ENCODE data around the gene TCF12. TPM values are rescaled to one million over a fixed set of nuclear protein-coding genes. Genes with fewer than 3 reads are reported as not detected.
A peak's percentile ranks its signal among the peaks of the same experiment; 100 is the strongest.

The TCF12 gene
- total RNA-seq, 1 donor, result 119 TPM

DNA sequence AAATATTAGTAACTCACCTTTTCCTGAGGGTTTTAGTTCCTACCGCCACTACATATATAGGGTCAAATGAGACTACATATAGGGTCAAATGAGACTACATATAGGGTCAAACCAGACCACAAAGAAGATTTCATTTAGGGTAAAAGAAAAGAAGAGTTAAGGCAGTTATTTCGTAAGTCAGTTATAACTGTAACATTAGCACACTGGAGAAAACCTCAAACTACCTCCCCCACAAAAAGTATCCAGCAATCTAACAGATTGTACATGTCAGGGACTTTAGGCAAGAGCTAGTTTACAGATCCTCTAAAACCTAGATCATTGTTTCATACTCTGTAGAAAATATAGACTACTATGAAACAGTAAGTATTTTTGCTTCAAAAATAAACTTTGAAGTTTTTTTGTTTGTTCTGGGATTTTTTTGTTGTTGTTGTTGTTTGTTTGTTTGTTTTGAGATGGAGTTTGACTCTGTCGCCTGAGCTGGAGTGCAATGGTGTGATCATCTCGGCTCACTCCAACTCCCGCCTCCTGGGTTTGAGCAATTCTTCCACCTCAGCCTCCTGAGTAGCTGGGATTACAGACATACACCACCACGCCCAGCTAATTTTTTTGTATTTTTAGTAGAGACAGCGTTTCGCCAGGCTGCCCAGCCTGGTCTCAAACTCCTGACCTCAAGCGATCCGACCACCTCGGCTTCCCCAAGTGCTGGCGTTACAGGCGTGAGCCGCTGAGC lies 365.5 kb downstream of the TCF12 start:
- no peak for DNase-seq (ENCODE audit: low read depth in 2 of 3, low spot score in 2 of 3)

DNA sequence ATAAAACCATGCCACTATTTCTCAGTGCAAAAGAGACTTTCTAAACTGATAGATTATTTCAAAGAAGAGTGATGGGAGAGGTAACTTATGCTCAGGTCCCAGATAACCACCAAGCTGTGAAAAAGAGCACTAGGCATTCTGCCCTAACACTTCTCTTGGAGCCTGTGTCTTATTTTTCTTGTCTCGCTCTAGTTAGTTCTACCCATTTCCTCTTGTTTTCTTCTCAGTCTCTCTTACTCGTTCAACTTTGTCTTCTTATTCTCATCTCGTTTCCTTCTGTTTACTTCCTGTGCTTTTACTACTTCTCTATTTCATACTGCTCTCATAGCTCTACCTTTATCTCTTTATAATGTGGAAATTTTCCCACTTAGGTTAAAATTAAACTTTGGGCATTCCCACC lies 366.1 kb downstream of the TCF12 start:
- DNase-seq (ENCODE audit: low read depth in 2 of 3, low spot score in 2 of 3), result no peak

DNA sequence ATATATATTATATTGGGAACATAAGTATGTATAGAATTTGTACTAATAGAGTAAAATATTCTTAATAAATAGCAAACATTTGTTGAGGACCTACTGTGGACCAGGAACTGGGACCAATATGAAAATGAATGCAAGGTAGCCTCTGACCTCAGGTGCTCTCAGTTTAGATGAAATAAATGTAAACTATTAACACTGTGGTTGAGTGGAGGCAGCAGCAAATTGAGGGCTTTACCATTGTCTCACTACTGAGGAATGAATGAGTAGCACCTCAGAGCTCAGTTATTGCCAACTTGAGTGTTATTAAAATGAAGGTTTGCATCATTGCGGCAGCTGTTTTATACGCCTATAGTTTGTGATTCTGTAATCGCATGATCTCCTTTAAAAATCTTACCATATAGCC lies 366.9 kb downstream of the TCF12 start:
- no peak for DNase-seq (ENCODE audit: low read depth in 2 of 3, low spot score in 2 of 3)

DNA sequence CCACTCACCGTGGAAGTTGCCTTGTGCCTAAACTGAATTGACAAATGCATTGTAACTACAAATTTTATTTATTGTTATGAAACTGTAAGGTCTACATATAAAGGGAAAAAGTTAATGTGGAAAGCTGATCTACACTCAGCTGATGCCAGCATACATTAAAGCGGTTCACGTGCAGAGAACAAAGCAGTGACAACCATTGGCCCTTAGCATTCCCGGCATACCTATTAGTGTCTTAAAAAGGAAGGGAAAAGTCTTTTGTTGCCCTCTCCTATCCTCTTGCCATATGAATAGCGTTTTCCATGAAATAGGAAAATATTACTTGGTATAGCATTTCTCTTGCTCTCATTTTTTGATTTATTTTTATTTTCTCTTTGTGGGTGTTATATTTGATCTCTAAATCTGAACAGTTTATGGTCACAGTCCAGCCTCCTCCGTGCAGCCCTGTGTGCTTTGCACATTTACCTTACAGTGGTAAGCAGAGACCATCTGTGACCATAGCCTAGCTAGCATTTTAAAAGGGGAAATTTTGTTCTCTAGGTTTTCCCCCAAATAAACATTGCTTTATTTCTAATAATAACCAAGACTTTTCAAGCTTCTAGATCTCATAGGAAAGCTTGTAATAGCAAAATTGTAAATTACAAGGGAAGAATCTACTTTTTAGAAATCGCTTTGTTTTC lies 368.1 kb downstream of the TCF12 start:
- DNase-seq (ENCODE audit: low read depth in 2 of 3, low spot score in 2 of 3), result no peak

DNA sequence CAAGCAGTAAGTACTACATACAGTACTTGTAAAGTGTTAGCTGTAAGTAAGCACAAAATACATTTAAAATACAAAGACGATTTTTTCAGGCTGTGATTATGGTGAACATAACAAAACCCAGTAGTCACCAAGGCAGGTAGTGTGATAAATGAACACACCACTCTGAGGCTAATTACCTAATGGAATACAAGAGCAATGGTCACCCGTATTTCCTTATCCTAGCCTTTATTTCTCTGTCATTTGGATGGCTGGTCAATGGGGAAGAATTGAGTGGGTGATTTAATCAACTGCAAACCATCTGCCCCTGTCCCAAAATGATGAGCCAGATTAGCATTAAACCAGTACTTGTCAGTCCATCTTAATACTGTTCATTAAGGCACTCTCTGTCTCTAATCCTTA lies 368.7 kb downstream of the TCF12 start:
- DNase-seq (ENCODE audit: low read depth in 2 of 3, low spot score in 2 of 3), result no peak

DNA sequence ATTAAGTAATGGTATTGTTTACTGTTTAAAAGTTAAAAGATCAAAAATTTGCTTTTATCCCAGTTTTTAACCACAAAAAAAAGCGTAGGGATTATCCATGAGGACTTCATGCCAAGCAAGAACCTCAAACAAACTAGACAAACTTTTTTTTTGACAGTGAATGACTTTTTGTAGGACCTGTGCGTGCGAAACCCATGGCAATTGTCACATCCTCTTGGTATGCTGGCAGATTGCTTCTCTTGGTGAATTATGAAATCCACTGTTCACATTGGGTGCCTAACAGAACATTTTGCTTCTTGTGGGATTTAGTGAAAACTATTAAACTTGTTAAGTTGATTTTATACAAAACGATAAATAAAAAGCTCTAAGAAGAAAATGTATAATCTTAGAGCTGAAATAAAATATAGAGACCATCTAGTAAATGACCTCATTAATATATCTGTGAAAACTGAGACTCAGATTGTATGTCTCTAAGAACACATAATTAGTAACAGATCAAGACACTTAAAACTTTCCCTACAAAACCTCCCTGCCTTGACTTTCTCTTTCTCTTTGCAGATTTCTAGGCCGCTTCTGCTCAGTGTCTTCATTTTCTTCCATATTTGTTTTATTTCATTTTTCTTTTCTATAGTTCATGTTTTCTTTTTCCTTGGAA lies 370.6 kb downstream of the TCF12 start:
- no peak for DNase-seq (ENCODE audit: low read depth in 2 of 3, low spot score in 2 of 3)

DNA sequence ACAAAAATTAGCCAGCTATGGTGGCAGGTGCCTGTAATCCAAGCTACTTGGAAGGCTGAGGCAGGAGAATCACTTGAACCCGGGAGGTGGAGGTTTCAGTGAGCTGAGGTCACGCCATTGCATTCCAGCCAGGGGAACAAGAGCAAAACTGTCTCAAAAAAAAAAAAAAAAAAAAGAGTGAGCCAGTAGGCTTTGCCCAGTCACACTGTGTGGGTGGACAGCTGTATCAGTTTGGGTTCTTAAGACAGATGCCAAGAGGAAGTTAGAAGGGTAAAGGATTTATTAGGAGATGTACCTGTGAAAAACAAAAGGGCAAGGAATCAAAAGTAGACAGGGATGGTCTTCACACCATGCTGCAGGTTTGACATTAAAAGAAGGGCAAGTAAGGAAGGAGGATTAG lies 371.7 kb downstream of the TCF12 start:
- no peak for DNase-seq (ENCODE audit: low read depth in 2 of 3, low spot score in 2 of 3)

DNA sequence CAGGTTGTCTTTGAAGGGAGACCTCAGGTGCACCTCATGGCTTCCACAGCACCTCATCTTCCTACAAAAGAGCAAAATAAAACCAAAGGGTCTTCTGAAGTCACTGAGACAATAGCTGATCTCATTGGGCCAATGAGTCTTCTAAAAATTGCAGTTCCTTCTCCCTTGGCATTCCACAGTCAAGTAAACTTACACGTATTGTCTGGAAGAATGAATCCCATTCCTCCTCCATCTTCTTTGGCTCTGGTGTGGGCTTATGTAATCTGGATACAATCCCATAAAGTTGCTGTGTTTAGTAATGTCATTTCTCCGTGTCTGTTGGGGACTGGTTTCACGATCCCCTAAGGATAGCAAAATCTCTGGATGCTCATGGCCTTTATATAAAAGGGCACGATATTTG lies 372.4 kb downstream of the TCF12 start:
- no peak for DNase-seq (ENCODE audit: low read depth in 2 of 3, low spot score in 2 of 3)

DNA sequence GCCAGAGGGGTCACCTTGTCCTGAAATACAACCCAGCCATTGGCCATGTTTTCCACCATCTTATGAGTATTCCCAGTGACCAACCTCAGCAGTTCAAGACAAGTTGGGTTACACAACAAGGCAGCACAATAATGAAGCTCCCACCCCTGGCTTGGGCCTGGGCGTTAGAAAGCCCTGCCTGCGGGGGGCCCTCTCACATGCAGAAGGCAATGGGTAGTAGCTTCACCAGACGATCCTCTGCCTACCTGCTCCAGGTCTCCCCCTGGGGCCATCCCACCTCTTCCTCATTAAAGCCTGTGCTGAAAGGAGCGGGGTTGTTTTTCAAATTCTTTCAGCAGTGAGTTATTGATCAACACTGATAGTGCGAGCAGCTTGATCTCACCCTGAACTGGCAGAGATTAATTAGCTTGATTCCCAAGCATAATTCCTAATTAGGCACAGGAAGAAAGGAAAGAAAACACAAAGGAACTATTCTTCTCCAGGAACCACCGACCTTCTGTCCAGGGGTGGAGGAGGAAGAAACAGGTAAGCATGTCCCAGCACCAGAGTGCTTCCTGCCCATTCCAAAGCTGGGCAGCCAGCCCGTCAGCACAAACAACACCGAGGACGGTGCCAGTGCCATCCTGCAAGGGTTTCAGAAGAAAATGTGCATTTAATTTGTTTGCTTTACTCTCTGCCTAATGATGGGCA lies 378.2 kb downstream of the TCF12 start:
- DNase-seq (ENCODE audit: low read depth in 2 of 3, low spot score in 2 of 3), result no peak

DNA sequence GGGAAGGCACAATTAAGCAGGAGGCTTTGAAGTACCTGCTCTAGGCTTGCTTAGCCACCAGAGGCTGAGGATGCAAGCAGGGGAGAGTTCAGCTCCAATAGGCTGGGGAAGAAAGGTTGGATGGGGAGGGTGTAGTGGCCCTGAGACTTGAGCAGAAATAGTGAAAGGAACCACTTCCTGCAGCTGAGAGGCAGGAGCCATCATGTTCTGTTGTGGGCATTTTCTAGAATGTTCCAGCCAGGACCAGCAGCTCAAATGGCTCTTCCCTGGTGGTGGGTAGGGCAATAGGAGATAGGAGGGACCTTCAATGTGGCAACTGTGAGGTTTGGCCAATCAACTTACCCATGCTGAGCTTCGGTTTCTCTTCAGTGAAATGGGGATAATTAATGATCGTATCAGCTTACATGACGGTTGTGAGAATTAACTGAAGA lies 378.7 kb downstream of the TCF12 start:
- no peak for DNase-seq (ENCODE audit: low read depth in 2 of 3, low spot score in 2 of 3)

DNA sequence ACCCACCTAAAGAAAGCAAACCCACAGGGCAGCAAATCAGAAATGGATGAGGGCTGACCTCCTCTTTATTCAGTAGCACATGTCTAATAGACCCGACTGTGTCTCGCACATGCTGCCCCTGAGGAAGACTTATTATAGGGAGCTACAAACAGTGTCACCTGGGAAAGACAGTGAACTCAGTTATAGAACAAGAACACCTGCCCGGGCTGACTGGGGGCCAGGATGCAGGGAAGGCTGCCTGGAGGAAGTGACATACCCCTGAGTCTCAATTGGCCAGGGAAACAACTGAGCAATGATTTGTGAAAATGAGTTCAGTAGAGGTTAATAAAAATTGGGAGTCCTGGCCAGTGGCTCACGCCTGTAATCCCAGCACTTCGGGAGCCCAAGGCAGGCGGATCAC lies 379.2 kb downstream of the TCF12 start:
- no peak for DNase-seq (ENCODE audit: low read depth in 2 of 3, low spot score in 2 of 3)

DNA sequence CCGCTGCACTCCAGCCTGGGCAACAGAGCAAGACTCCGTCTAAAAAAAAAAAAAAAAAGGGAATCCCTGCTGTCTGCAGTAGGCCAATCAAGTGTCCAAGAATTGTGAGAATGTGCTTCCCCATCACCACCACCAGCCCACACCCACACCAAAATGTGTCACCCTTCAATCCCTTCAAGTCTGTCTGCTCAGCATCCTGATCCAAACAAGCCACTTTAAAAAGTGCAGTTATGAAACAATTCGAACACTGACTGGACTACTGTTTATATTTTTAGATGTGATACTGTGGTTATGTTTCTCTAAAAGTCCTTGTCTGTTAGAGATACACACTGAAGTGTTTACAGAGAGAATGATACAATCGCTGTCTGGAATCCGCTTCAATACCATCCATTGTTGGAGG lies 379.8 kb downstream of the TCF12 start:
- DNase-seq (ENCODE audit: low read depth in 2 of 3, low spot score in 2 of 3), result no peak

DNA sequence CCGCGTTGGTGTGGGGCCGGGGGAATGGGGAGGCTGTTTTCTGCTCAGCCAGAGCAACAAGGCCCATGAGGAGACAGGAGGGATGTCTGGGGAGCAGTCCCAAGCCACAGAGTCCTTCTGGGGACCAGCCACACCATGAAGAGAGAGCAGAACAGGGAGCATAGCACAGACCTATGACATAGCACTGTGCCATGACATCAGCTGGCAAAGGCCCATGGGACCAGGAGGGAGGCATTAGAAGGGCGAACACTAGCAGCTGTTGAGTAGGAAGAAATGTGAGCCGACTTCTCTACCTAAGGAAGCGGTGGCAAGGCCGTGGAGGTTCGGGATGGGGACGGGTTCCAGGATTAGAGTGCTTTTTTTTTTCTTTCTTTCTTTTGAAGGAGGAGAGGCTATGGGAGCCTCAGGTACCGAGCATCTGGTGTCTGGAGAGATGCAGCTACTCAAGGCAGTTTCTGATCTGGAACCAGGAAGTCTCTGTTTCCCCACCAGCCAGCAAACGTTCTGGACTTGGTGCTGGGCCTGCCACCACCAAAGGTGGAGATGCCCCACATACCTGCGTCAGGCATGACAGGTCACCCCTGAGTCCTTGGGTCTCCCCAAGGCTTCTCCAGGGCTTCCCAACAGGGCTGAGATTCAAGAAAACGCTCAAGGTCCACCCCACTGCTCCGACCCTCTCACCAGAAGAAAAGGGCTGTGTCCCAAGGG lies 380.6 kb downstream of the TCF12 start:
- DNase-seq (ENCODE audit: low read depth in 2 of 3, low spot score in 2 of 3), result no peak

DNA sequence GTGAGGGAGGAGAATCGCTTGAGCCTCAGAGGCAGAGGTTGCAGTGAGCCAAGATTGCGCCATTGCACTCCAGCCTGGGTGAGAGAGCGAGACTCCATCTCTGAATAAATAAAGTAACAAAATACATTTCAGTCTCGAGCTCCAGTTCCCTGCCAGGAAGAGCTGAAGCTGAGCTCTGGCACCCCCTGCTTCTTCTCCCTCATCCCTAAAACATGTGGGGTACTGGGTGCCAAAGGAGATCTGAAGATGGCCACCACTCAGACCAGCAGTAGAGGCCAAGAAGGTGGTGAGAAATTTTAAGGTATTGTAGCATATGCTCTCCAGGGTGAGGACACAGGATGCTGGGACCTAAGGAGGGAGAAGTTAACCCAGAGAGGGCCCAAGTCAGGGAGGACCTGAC lies 382.9 kb downstream of the TCF12 start:
- no peak for DNase-seq (ENCODE audit: low read depth in 2 of 3, low spot score in 2 of 3)

DNA sequence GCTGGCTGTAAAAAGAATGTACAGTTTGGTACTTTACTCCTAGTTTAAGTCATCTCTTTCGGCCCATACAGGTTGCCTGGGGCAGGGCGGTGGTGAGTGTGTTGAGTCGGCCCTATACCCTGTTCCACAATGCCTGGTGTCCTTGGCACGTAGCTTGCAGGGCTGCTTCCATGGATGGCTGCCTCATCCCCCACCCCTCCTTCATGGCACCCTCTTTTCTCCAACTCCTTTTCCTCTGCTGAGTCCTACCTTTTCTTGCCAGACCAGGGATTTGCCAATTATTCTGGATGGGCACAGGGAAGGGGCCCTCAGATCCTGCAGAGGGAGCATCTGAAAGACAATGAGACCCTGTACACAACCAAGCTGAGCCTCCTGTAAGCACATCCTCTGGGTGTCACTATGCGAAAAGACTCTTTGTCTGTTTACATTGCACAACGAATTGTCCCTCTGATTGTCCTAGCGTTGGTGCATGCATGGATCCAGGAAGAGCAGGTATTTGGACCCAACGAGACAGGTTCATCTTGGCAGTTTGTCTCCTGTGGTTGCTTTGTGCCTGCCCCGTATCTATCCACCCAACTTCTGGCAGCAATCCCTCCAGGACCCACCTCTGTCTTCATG lies 384.3 kb downstream of the TCF12 start:
- no peak for DNase-seq (ENCODE audit: low read depth in 2 of 3, low spot score in 2 of 3)

DNA sequence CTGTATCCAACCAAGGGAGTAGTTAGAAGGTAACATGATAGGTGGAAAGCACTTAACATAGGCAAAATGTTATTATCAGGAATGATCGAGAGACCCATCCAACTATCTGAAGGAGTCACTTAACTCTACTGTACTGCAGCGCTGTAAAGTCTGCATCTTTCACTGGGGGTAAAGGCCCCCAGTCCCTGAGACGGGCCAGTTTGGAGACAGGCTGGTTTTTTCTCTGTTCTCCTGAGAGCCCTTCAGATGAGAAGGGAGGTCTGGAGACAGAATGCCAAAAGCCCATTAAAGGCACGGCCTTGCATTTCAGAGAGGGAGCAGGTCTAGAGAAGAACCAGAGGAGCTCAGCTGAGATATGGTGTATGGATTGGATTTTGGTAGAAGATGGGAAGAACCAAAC lies 386.6 kb downstream of the TCF12 start:
- no peak for DNase-seq (ENCODE audit: low read depth in 2 of 3, low spot score in 2 of 3)

DNA sequence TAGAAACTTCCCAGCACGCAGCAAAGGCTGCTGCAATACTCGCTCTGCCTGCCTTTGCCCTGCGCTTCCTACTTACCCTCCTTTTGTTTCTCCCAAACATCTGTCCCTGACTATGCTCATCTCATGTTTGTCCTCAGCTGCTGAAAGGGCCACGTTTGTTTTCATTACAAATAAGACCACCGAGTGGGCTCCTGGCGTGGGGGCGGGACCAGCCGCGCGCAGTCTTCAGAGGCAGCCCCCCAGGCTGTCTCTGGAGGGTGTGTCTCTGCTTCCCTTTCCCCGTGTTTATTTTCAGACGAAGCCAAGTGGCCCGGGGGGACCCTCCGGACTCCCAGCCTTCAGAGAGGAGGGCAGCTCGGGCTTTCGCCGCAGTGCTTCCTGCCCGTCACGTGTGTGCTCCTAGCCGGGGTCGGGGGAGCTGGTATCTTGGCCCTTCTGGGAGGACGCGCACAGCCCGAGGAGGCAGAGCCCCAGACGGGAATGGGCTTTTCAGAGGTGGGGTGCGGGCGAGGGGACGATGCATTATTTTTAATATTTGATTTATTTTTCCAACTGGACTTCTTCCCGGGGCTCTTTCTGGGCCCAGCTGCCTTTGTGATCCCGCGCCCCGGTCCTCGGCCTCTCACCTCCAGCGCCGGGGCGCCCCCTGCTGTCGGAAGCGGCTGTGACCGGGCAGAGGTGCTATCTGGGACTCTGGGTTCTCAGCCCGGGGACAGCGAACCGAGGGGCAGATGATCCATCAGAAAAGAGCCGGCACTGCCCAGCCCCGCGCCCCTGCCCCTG lies 387.9 kb downstream of the TCF12 start:
- DNase-seq (ENCODE audit: low read depth in 2 of 3, low spot score in 2 of 3), result peak; percentile 58 to 85 (median 81)

DNA sequence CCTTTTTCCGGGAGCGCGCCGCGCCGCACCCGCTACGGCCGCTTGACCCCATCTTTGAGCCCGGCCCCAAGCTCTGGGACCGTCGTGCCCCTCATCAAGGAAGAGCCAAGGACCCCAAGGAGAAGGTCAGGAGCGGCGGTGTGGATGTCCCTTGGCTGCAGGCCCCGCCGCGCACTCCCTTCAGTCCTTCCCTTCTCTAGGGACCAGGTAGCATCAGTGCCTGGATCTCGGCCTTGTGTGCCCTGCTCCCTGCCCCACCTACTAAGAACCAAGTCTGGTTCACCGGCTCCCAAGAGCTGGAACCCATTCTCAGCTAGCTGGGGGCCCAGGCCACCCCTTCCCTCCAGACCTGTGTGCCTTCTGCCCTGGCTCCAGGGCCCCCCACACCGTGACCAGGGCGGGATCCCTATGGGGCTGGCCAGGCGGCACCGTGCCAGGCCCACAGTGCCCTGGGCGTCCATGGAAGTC lies 388.5 kb downstream of the TCF12 start:
- no peak for DNase-seq (ENCODE audit: low read depth in 2 of 3, low spot score in 2 of 3)

DNA sequence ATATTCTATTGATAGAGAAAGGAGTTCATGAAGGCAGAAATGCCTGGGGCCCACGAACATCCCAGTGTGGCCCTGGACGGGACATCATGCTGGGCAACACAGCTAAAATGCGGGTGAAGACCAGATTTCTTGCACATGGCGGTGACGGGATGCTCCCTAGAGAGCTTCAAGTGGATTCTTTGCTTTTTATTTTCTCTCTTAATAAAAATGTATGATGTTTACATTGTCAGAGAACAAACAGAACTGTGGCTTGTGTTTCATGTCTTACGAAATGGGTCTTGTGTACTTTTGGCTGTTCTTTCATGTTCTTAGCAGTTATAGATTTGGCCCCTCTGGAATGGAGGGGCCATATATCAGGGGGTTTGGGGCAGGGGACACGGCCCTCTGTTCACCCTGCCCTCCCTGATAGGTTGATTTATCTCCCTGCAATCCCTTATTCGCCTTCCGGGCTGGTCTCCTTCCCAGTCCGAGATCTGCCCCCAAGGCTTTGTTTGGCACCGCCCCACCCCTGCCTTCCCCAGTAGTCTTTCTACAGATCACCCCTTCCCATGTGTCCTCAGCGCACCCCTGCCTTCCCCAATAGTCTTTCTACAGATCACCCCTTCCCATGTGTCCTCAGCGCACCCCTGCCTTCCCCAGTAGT lies 389.2 kb downstream of the TCF12 start:
- no peak for DNase-seq (ENCODE audit: low read depth in 2 of 3, low spot score in 2 of 3)
